Skin of body (tissue), 2 donors: ENCODE results near the gene STIP1. TPM values are rescaled to one million over a fixed set of nuclear protein-coding genes. Genes with fewer than 3 reads are reported as not detected.

Experiments used
- DNase-seq: peaks from one replicate; lab custom pipeline; 2025; lab: John Stamatoyannopoulos, UW
- total RNA-seq: library from RNA; depleted of rRNA; stranded (reverse); fragments of >200 nt; gene quantifications from one replicate; pipeline ENCODE4 v1.2.3, GENCODE V29; 2014

STIP1 gene
- total RNA-seq, 1 donor from 2014 or later: 67.6 TPM

GRCh38 chr11:64249563-64250414 lies 63.8 kb downstream of the STIP1 start:
- no peak for DNase-seq

GRCh38 chr11:64250415-64251015 lies 64.5 kb downstream of the STIP1 start:
- no peak for DNase-seq

GRCh38 chr11:64251016-64251752 lies 65.2 kb downstream of the STIP1 start, which contains the start of gene PLCB3:
Gene PLCB3, plus strand, starts transcription at chr11:64251530. Its CDS starts 120 bp downstream, at chr11:64251650.
- no peak for DNase-seq

GRCh38 chr11:64251753-64252002 lies 65.7 kb downstream of the STIP1 start:
- DNase-seq: no peak

- DNase-seq: no peak
These were observed 66.3 kb downstream of the STIP1 start for GRCh38 chr11:64252003-64252872.

GRCh38 chr11:64253043-64253442 lies 67.1 kb downstream of the STIP1 start:
- no peak for DNase-seq

- no peak for DNase-seq
These were observed 67.5 kb downstream of the STIP1 start for GRCh38 chr11:64253481-64253880.

Other genes starting within 250 kb of the STIP1 start
- gene NAA40, start 247.2 kb upstream of the STIP1 start, total RNA-seq: 7.7 TPM
- gene COX8A, start 211.6 kb upstream of the STIP1 start, total RNA-seq: 218 TPM
- 29.2 TPM for gene OTUB1, start 199.7 kb upstream of the STIP1 start, total RNA-seq
- 1.6 TPM for gene FLRT1, start 150.2 kb upstream of the STIP1 start, total RNA-seq
- gene MACROD1, start 20.1 kb upstream of the STIP1 start, total RNA-seq: 23.1 TPM
- 7.2 TPM for gene FERMT3, start 20.6 kb downstream of the STIP1 start, total RNA-seq
- 13.7 TPM for gene TRPT1, start 40.0 kb downstream of the STIP1 start, total RNA-seq
- gene NUDT22, start 40.1 kb downstream of the STIP1 start, total RNA-seq: 13.7 TPM
- gene DNAJC4, start 44.4 kb downstream of the STIP1 start, total RNA-seq: 15.2 TPM
- 31.9 TPM for gene VEGFB, start 48.4 kb downstream of the STIP1 start, total RNA-seq
- gene FKBP2, start 54.9 kb downstream of the STIP1 start, total RNA-seq: 39.4 TPM
- gene PPP1R14B, start 60.8 kb downstream of the STIP1 start, total RNA-seq: 43.1 TPM
- gene PLCB3, start 65.4 kb downstream of the STIP1 start, total RNA-seq: 17.4 TPM
- 27.5 TPM for gene BAD, start 98.5 kb downstream of the STIP1 start, total RNA-seq
- gene GPR137, start 99.7 kb downstream of the STIP1 start, total RNA-seq: 4.7 TPM
- not detected for gene KCNK4, start 105.1 kb downstream of the STIP1 start, total RNA-seq
- gene CATSPERZ, start 114.2 kb downstream of the STIP1 start, total RNA-seq: 0.39 TPM
- gene ESRRA, start 119.4 kb downstream of the STIP1 start, total RNA-seq: 12.0 TPM
- 108 TPM for gene TRMT112, start 131.4 kb downstream of the STIP1 start, total RNA-seq
- gene PRDX5, start 131.9 kb downstream of the STIP1 start, total RNA-seq: 81.9 TPM
- gene CCDC88B, start 154.0 kb downstream of the STIP1 start, total RNA-seq: 5.9 TPM
- gene RPS6KA4, start 173.0 kb downstream of the STIP1 start, total RNA-seq: 9.7 TPM